T-helper 1 cell treated with Interleukin-12 subunit alpha and Interleukin-12 subunit beta and Interleukin-4 antibody, amounts not matched to agents 30 μg/mL and 1 μg/mL, for 36 hours (primary cell): ENCODE measurements around the gene HIGD1A.
A peak's percentile ranks its signal among the peaks of the same experiment; 100 is the strongest.
"Not testable (repeated sequence)": the region's sequence is repeated elsewhere in the genome, so short reads cannot be mapped to it uniquely, and the experiment has no call there.

Experiments used
- H3K27ac Mint-ChIP-seq: one replicate; pipeline ENCODE4 v1.8.0; 2021; ENCODE audit warnings: mild to moderate bottlenecking, mixed read lengths
- H3K27me3 Mint-ChIP-seq: one replicate; pipeline ENCODE4 v1.8.0; 2021; ENCODE audit warnings: low read depth, mixed read lengths
- H3K36me3 Mint-ChIP-seq: one replicate; pipeline ENCODE4 v1.8.0; 2021; ENCODE audit warnings: low read depth, mixed read lengths
- H3K4me1 Mint-ChIP-seq: one replicate; pipeline ENCODE4 v1.8.0; 2021; ENCODE audit warnings: low read depth, mixed read lengths
- H3K4me3 Mint-ChIP-seq: one replicate; pipeline ENCODE4 v1.8.0; 2021; ENCODE audit warnings: mild to moderate bottlenecking, moderate library complexity, mixed read lengths
- H3K9me3 Mint-ChIP-seq: one replicate; pipeline ENCODE4 v1.8.0; 2021; ENCODE audit warnings: mixed read lengths

Gene HIGD1A

DNA sequence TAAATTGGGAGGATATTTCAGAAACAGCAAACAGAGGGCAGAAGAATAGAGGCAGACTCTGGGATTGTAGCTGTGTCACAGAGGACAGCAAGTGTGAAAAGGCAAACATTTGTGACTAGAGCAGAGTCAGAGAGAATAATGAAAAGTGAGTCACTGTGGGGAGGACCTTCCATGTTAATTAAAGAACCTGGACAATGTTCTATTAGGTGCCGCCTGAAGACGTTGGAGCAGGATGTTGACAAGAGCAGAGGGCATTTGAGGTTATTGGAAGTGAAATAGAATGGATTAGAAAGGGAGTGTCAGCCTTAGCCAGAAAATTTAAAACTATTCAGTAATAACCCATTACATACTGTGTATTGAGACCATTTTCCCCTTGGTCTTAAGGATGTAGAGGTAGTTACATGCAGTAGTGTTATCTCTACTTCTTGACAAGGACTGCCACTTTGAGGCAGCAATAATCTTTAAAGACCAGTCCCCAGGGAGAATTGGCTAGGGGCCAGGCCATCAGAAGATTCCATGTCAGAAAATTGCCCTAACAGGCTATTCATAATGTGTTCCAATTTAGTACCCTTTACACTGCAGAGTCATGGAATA, 10.7 kb upstream of the HIGD1A start:
- Mint-ChIP-seq H3K36me3 (no peaks in the 10 kb centered on the region), H3K9me3 (no peaks in the 10 kb centered on the region), H3K27ac (no peak overlapping the region), H3K4me3 (no peak overlapping the region), H3K27me3 (peaks cover 17% of the 10 kb centered on the region), H3K4me1 (no peaks in the 10 kb centered on the region)

DNA sequence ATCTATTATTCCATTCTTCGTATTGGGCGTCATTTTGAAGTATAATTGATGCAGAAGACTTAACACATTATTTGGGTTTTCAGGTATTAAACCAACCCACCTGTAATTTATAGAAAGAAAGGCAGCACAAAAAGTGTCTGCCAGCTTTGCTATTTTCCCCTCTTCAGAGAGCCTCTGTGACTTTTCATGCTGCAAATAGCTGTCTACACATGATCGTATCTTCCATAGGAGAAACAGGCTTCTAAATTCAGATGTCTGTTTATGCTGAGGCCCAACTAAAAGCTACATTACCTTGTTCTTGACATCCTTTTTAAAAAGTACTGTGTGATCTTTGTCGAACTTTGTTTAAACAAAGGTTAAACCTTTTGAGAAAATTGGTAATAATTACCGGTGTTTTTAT, 10.0 kb upstream of the HIGD1A start:
- Mint-ChIP-seq H3K9me3 (no peaks in the 10 kb centered on the region), H3K27me3 (peaks cover 20% of the 10 kb centered on the region), H3K4me3 (no peak overlapping the region), H3K27ac (no peak overlapping the region), H3K4me1 (no peaks in the 10 kb centered on the region), H3K36me3 (no peaks in the 10 kb centered on the region)

DNA sequence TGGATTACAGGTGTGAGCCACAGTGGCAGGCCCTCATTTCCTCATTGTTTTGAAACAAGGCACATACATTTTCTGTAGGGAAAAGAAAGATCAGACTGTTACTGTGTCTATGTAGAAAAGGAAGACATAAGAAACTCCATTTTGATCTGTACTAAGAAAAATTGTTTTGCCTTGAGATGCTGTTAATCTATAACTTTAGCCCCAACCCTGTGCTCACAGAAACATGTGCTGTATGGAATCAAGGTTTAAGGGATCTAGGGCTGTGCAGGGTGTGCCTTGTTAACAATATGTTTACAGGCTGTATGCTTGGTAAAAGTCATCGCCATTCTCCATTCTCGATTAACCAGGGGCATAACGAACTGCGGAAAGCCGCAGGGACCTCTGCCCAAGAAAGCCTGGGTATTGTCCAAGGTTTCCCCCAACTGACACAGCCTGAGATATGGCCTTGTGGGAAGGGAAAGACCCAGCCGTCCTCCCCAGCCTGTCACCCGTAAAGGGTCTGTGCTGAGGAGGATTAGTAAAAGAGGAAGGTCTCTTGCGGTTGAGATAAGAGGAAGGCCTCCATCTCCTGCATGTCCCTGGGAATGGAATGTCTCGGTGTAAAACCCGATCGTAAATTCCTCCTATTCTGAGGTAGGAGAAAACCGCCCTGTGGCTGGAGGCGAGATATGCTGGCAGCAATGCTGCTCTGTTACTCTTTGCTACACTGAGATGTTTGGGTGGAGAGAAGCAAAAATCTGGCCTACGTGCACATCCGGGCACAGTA, 7.0 kb upstream of the HIGD1A start:
- not testable (repeated sequence) for H3K4me3 Mint-ChIP-seq, H3K36me3 Mint-ChIP-seq, H3K4me1 Mint-ChIP-seq, H3K27ac Mint-ChIP-seq, H3K9me3 Mint-ChIP-seq
- peaks cover 32% of the 10 kb centered on the region for H3K27me3 Mint-ChIP-seq

DNA sequence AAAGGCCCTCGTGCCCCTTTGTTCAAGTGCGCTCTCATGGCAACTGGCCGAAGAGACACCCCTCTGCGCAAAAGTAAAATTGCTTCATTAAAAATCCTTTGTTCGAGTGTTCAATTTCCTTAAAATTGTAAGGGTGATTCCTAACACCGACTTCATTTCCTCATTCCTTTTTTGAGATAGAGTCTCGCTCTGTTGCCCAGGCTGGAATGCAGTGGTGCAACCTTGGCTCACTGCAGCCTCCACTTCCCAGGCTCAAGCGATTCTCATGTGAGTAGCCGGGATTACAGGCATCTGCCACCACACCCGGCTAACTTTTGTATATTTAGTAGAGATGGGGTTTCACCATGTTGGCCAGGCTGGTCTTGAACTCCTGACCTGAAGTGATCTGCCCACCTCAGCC, 6.4 kb upstream of the HIGD1A start:
- peaks cover 37% of the 10 kb centered on the region for H3K27me3 Mint-ChIP-seq
- not testable (repeated sequence) for H3K27ac Mint-ChIP-seq, H3K36me3 Mint-ChIP-seq, H3K9me3 Mint-ChIP-seq, H3K4me1 Mint-ChIP-seq, H3K4me3 Mint-ChIP-seq

- H3K27ac Mint-ChIP-seq = no peak within 1 kb of the TSS
- H3K4me3 Mint-ChIP-seq = no peak within 1 kb of the TSS
- H3K27me3 Mint-ChIP-seq = peaks cover 32% of the 10 kb centered on the region
- no peaks in the 10 kb centered on the region for H3K9me3 Mint-ChIP-seq
- no peaks in the 10 kb centered on the region for H3K4me1 Mint-ChIP-seq
- peaks cover under 1% of the 10 kb centered on the region for H3K36me3 Mint-ChIP-seq
Observed at GRCh38 chr3:42809202-42809601, 4.9 kb upstream of the HIGD1A start, which contains the start of gene ACKR2. Gene ACKR2 (plus strand): TSS chr3:42809445. CDS start chr3:42864503, 55,058 bp downstream.

- Mint-ChIP-seq H3K36me3 (peaks cover 6% of the 10 kb centered on the region), H3K4me1 (peaks cover 8% of the 10 kb centered on the region), H3K27ac (no peak overlapping the region), H3K9me3 (no peaks in the 10 kb centered on the region), H3K4me3 (no peak overlapping the region), H3K27me3 (peaks cover 32% of the 10 kb centered on the region)
Observed at GRCh38 chr3:42807929-42808328, 3.6 kb upstream of the HIGD1A start.

GRCh38 chr3:42805141-42805821, 991 bp upstream of the HIGD1A start:
- Mint-ChIP-seq H3K27me3 (peaks cover 28% of the 10 kb centered on the region), H3K9me3 (no peaks in the 10 kb centered on the region), H3K4me3 (peak overlapping the region; percentile 98), H3K4me1 (peaks cover 27% of the 10 kb centered on the region), H3K27ac (no peak overlapping the region), H3K36me3 (peaks cover 17% of the 10 kb centered on the region)

DNA sequence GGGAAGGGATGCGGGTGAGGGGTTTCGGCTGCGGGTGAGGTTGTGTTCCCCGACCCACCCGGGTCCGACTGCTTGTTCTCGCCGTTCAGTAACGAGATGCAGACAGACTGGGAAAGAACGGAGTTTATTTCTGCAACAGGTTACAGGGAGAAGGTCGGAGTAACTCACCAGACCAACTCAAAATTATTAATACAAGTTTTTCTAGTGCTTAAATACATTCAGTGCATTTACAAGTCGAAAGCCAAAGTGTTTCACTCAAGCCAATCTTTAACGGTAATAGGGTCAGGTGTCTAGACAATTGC, 492 bp upstream of the HIGD1A start:
- Mint-ChIP-seq H3K9me3 (no peaks in the 10 kb centered on the region), H3K4me1 (peaks cover 27% of the 10 kb centered on the region), H3K4me3 (peak overlapping the region; percentile 98), H3K36me3 (peaks cover 17% of the 10 kb centered on the region), H3K27me3 (peaks cover 27% of the 10 kb centered on the region), H3K27ac (no peak overlapping the region)

- peak overlapping the region; percentile 98 for H3K4me3 Mint-ChIP-seq
- peak overlapping the region; percentile 93 for H3K27ac Mint-ChIP-seq
- peaks cover 32% of the 10 kb centered on the region for H3K4me1 Mint-ChIP-seq
- peaks cover 17% of the 10 kb centered on the region for H3K36me3 Mint-ChIP-seq
- peaks cover 21% of the 10 kb centered on the region for H3K27me3 Mint-ChIP-seq
- H3K9me3 Mint-ChIP-seq = no peaks in the 10 kb centered on the region
Observed at GRCh38 chr3:42803414-42804105, 730 bp downstream of the HIGD1A start.

DNA sequence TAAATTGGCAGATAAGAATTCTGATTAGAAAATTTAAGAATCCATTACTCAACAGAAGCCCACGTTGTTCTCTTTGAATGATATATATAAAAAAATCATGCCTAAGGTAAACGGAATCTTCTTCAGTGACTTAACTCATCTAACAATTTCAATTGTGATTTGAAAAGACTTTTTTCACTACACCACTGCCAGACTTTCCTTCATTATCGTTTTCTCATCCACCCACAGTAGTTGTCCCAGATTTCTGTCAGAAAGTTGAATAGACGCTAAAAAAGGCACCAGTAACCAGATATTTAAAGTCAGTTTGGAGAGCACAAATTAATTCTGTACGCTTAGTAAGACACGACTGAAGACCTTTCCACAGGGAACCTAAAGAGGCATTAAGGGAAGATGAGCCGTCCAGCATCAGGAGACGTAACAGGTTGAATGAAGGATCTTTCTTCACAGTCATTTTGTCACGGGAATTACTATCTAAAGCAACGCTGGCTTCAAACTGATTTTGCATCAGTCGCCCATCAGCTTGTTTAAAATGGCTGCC, 1.3 kb downstream of the HIGD1A start:
- Mint-ChIP-seq H3K9me3 (no peaks in the 10 kb centered on the region), H3K4me1 (peaks cover 32% of the 10 kb centered on the region), H3K27ac (peak overlapping the region; percentile 41), H3K27me3 (peaks cover 21% of the 10 kb centered on the region), H3K4me3 (peak overlapping the region; percentile 98), H3K36me3 (peaks cover 17% of the 10 kb centered on the region)

DNA sequence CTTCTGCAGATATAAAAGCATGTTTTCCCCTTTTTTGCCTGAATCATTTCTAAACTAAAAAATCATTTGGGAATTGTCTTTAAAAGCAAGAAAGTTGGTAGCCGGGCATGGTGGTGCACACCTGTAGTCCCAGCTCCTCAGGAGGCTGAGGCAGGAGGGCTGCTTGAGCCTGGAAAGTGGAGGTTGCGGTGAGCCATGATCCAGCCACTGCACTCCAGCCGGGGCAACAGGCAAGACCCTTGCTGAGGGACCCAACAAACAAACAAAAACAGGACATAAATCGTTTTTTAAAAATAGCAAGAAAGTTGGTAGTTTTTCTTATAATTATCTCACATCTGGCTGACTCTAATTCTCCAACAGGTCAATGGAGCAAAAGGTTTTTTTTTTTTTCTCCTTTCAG, 2.5 kb downstream of the HIGD1A start:
- Mint-ChIP-seq H3K36me3 (peaks cover 17% of the 10 kb centered on the region), H3K4me3 (no peak overlapping the region), H3K27me3 (peaks cover 17% of the 10 kb centered on the region), H3K9me3 (no peaks in the 10 kb centered on the region), H3K4me1 (peaks cover 32% of the 10 kb centered on the region), H3K27ac (no peak overlapping the region)

- Mint-ChIP-seq H3K27me3 (peaks cover 11% of the 10 kb centered on the region), H3K4me1 (peaks cover 32% of the 10 kb centered on the region), H3K9me3 (no peaks in the 10 kb centered on the region), H3K4me3 (no peak overlapping the region), H3K27ac (no peak overlapping the region), H3K36me3 (peaks cover 17% of the 10 kb centered on the region)
Observed at GRCh38 chr3:42801048-42801620, 3.2 kb downstream of the HIGD1A start.

- Mint-ChIP-seq H3K27me3 (peaks cover 2% of the 10 kb centered on the region), H3K4me1 (peaks cover 39% of the 10 kb centered on the region), H3K9me3 (no peaks in the 10 kb centered on the region), H3K4me3 (no peak overlapping the region), H3K27ac (no peak overlapping the region), H3K36me3 (peaks cover 17% of the 10 kb centered on the region)
Observed at GRCh38 chr3:42800251-42800650, 4.0 kb downstream of the HIGD1A start.

DNA sequence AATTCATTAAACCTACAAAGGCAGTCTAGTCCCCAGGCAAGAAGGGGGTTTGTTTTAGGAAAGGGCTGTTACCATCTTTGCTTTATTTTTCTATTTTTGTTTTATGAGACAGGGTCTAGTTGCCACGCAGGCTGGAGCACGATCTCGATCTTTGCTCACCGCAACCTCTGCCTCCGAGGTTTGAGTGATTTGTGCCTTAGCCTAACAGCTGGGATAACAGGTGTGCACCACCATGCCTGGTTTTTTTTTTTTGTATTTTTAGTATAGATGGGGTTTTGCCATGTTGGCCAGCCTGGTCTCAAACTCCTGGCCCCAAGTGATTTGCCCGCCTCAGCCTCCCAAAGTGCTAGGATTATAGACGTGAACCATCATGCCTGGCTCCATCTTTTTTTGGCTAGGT, 4.9 kb downstream of the HIGD1A start:
- Mint-ChIP-seq H3K27me3 (no peaks in the 10 kb centered on the region), H3K4me1 (peaks cover 39% of the 10 kb centered on the region), H3K9me3 (no peaks in the 10 kb centered on the region), H3K36me3 (peaks cover 17% of the 10 kb centered on the region), H3K27ac (no peak overlapping the region), H3K4me3 (no peak overlapping the region)
